Measurements from ENCODE around the gene HTR3B.

Gene HTR3B

DNA sequence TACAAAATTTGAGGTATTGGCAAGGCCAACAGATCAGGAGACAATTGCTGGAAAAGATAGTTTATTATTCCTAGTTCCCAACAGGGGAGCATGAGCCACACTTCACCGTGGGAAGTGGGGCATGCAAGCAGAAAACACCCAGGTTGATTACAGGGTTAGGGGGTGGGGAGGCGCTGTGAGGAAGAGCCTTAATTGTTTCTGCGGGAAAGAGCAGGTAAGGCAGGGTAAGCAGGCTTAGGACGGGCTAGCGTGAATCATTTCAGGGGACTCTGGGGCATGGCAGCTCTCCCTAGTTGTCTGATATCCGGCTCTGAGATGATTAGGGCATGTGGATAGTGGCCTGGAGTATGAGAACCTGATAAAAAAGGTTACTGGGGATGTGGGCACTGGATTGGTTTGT lies 49.6 kb downstream of the HTR3B start:
- Histone ChIP-seq H3K18ac (ENCODE audit: low read length) (no peak overlapping the region), H3K4ac (ENCODE audit: low read length) (no peak overlapping the region), H3K9ac (ENCODE audit: low read depth, low read length, poor library complexity) (no peak overlapping the region), H3K4me2 (ENCODE audit: insufficient read depth, low read length, poor library complexity, severe bottlenecking) (no peak overlapping the region), H3K79me1 (ENCODE audit: low read depth, low read length) (no peaks in the 10 kb centered on the region), H3K9me3 (replicated peaks in 1 of 2; ENCODE audit: control insufficient read depth in 2 of 2, insufficient read depth in 1 of 2, low read depth in 1 of 2, low read length in 2 of 2) (no peaks in the 10 kb centered on the region), H3K4me1 (ENCODE audit: control insufficient read depth in 2 of 2, insufficient read depth in 1 of 2, low read depth in 1 of 2, low read length in 2 of 2) (peaks cover 0 to 6% of the 10 kb centered on the region in 2 donors), H3K4me3 (ENCODE audit: low read length in 2 of 2) (no peak overlapping the region), H2BK120ac (ENCODE audit: low read depth, low read length) (no peak overlapping the region), H3K27me3 (ENCODE audit: control insufficient read depth in 3 of 3, insufficient read depth in 3 of 3, low read depth in 1 of 3, low read length in 3 of 3) (peaks cover 0 to 52% (median 0%) of the 10 kb centered on the region in 3 experiments), H2BK5ac (ENCODE audit: low read length) (no peak overlapping the region), H4K8ac (ENCODE audit: low read depth, low read length) (no peak overlapping the region), H2BK15ac (ENCODE audit: low read length) (no peak overlapping the region), H2BK12ac (ENCODE audit: low read length) (no peak overlapping the region), H2AK5ac (ENCODE audit: low read depth, low read length) (no peak overlapping the region), H4K91ac (ENCODE audit: low read depth, low read length, poor library complexity) (no peak overlapping the region), H3K27ac (replicated peaks; ENCODE audit: low read length) (no peak overlapping the region), H3K23ac (ENCODE audit: low read depth, low read length, poor library complexity) (no peak overlapping the region), H2AFZ (ENCODE audit: low read length) (no peak overlapping the region), H3K14ac (ENCODE audit: low read length) (no peak overlapping the region), H3K36me3 (replicated peaks in 1 of 2; ENCODE audit: control insufficient read depth in 2 of 2, insufficient read depth in 2 of 2, low read length in 2 of 2) (no peaks in the 10 kb centered on the region)
- no CpG with 5 or more reads among the region's 6 CpGs for WGBS, 2 donors (ENCODE audit: extremely low coverage in 2 of 2, insufficient read length in 2 of 2, insufficient replicate concordance in 1 of 2)
- DNase-seq (ENCODE audit: low spot score) = no peak

DNA sequence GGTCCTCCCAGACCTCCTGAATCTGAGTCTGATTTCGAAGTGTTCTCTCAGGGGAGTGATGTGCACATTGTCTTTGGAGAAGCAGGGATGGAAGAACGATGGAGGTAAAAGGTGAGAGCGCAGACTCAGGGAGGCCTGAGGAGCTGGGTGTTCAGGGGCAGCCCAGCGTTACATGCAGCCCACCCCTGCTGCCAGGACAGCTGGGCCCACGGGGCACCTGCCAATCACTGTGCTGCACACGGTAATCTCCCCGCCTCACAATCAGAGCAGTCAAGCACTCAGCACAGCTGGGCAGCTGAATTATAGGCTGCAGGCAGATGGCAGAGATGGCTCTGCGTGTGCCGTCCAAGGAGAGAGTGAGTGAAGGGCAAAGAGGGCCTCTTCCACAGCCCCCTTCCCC lies 52.4 kb downstream of the HTR3B start:
- peak overlapping the region; percentile 70 for H4K8ac ChIP-seq (ENCODE audit: low read depth, low read length)
- peak overlapping the region; percentile 69 for H2BK15ac ChIP-seq (ENCODE audit: low read length)
- H3K79me1 ChIP-seq (ENCODE audit: low read depth, low read length) = no peaks in the 10 kb centered on the region
- DNase-seq (ENCODE audit: low spot score) = no peak
- peak overlapping the region in 1 of 2 donors; percentile 20 for H3K4me3 ChIP-seq (ENCODE audit: low read length in 2 of 2)
- H3K9me3 ChIP-seq (replicated peaks in 1 of 2; ENCODE audit: control insufficient read depth in 2 of 2, insufficient read depth in 1 of 2, low read depth in 1 of 2, low read length in 2 of 2) = no peaks in the 10 kb centered on the region
- no peak overlapping the region for H2AFZ ChIP-seq (ENCODE audit: low read length)
- H3K9ac ChIP-seq (ENCODE audit: low read depth, low read length, poor library complexity) = peak overlapping the region; percentile 80
- H3K4me2 ChIP-seq (ENCODE audit: insufficient read depth, low read length, poor library complexity, severe bottlenecking) = no peak overlapping the region
- no peak overlapping the region for H2BK5ac ChIP-seq (ENCODE audit: low read length)
- no peaks in the 10 kb centered on the region for H3K36me3 ChIP-seq (replicated peaks in 1 of 2; ENCODE audit: control insufficient read depth in 2 of 2, insufficient read depth in 2 of 2, low read length in 2 of 2)
- H3K27ac ChIP-seq (replicated peaks; ENCODE audit: low read length) = no peak overlapping the region
- WGBS, 2 donors (ENCODE audit: extremely low coverage in 2 of 2, insufficient read length in 2 of 2, insufficient replicate concordance in 1 of 2) = no CpG with 5 or more reads among the region's 9 CpGs
- H2AK5ac ChIP-seq (ENCODE audit: low read depth, low read length) = peak overlapping the region; percentile 68
- H3K23ac ChIP-seq (ENCODE audit: low read depth, low read length, poor library complexity) = peak overlapping the region; percentile 56
- no peak overlapping the region for H2BK120ac ChIP-seq (ENCODE audit: low read depth, low read length)
- H4K91ac ChIP-seq (ENCODE audit: low read depth, low read length, poor library complexity) = no peak overlapping the region
- H3K18ac ChIP-seq (ENCODE audit: low read length) = peak overlapping the region; percentile 19
- peaks cover 0 to 49% (median 0%) of the 10 kb centered on the region in 3 experiments for H3K27me3 ChIP-seq (ENCODE audit: control insufficient read depth in 3 of 3, insufficient read depth in 3 of 3, low read depth in 1 of 3, low read length in 3 of 3)
- peaks cover 0 to 5% of the 10 kb centered on the region in 2 donors for H3K4me1 ChIP-seq (ENCODE audit: control insufficient read depth in 2 of 2, insufficient read depth in 1 of 2, low read depth in 1 of 2, low read length in 2 of 2)
- no peak overlapping the region for H2BK12ac ChIP-seq (ENCODE audit: low read length)
- no peak overlapping the region for H3K4ac ChIP-seq (ENCODE audit: low read length)
- peak overlapping the region; percentile 31 for H3K14ac ChIP-seq (ENCODE audit: low read length)

DNA sequence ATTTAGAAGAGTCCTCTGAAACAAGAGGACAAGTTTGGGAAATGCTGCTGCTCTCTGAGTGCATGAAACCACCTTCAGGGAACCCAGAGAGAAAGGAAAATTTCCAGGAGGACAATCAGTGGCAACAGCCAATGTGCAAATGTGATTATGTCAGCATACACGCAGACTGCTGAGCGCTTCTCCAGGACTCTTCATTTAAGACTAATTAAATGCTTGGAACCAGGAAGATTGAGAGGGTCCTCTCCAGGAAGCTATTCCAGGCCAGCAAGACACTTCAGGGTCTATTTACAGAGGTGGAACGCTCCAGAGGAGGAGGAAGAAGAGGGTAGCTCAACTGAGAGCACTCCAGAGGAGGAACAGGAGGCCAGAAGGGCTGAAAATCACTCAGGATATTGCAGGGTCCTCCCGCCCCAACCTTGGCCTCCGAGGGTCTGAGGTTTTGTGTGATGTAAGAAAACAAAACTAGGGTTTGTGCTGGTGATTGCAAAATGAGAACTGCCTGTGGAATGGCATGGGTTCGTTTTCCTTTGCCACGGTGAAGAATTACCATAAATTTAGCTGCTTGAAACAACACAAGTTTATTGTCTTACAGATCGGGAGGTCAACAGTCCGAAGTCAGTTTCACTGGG lies 56.2 kb downstream of the HTR3B start:
- Histone ChIP-seq H3K9me3 (replicated peaks in 1 of 2; ENCODE audit: control insufficient read depth in 2 of 2, insufficient read depth in 1 of 2, low read depth in 1 of 2, low read length in 2 of 2) (no peaks in the 10 kb centered on the region), H2AK5ac (ENCODE audit: low read depth, low read length) (no peak overlapping the region), H2BK5ac (ENCODE audit: low read length) (no peak overlapping the region), H2BK15ac (ENCODE audit: low read length) (no peak overlapping the region), H3K27me3 (ENCODE audit: control insufficient read depth in 3 of 3, insufficient read depth in 3 of 3, low read depth in 1 of 3, low read length in 3 of 3) (peaks cover 0 to 41% (median 0%) of the 10 kb centered on the region in 3 experiments), H2AFZ (ENCODE audit: low read length) (no peak overlapping the region), H2BK120ac (ENCODE audit: low read depth, low read length) (no peak overlapping the region), H3K4ac (ENCODE audit: low read length) (no peak overlapping the region), H4K91ac (ENCODE audit: low read depth, low read length, poor library complexity) (no peak overlapping the region), H3K18ac (ENCODE audit: low read length) (no peak overlapping the region), H3K4me3 (ENCODE audit: low read length in 2 of 2) (no peak overlapping the region), H3K36me3 (replicated peaks in 1 of 2; ENCODE audit: control insufficient read depth in 2 of 2, insufficient read depth in 2 of 2, low read length in 2 of 2) (no peaks in the 10 kb centered on the region), H3K27ac (replicated peaks; ENCODE audit: low read length) (no peak overlapping the region), H3K79me1 (ENCODE audit: low read depth, low read length) (no peaks in the 10 kb centered on the region), H2BK12ac (ENCODE audit: low read length) (no peak overlapping the region), H3K23ac (ENCODE audit: low read depth, low read length, poor library complexity) (no peak overlapping the region), H4K8ac (ENCODE audit: low read depth, low read length) (no peak overlapping the region), H3K14ac (ENCODE audit: low read length) (no peak overlapping the region), H3K4me1 (ENCODE audit: control insufficient read depth in 2 of 2, insufficient read depth in 1 of 2, low read depth in 1 of 2, low read length in 2 of 2) (peaks cover 0 to 4% of the 10 kb centered on the region in 2 donors), H3K4me2 (ENCODE audit: insufficient read depth, low read length, poor library complexity, severe bottlenecking) (no peak overlapping the region), H3K9ac (ENCODE audit: low read depth, low read length, poor library complexity) (no peak overlapping the region)
- no CpG with 5 or more reads among the region's 9 CpGs for WGBS, 2 donors (ENCODE audit: extremely low coverage in 2 of 2, insufficient read length in 2 of 2, insufficient replicate concordance in 1 of 2)
- no peak for DNase-seq (ENCODE audit: low spot score)

DNA sequence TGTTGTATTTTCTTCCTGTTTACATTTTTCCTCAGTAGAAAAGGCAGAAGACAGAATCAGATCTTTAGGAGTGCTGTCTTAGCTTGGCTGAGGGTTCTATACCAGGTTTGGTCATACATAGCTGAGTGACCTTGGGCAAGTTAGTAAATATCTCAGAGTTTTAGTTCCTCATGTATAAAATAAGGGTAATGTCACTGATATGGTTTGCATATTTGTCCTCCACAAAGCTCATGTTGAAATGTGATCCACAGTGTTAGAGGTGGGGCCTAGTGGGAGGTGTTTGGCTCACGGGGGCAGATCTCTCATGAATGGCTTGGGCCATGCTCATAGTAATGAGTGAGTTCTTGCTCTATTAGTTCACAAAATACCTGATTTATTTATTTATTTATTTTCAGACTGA lies 62.8 kb downstream of the HTR3B start:
- no CpG with 5 or more reads among the region's 1 CpG for WGBS, 2 donors (ENCODE audit: extremely low coverage in 2 of 2, insufficient read length in 2 of 2, insufficient replicate concordance in 1 of 2)
- H2BK5ac ChIP-seq (ENCODE audit: low read length) = no peak overlapping the region
- no peaks in the 10 kb centered on the region for H3K4me1 ChIP-seq (ENCODE audit: control insufficient read depth in 2 of 2, insufficient read depth in 1 of 2, low read depth in 1 of 2, low read length in 2 of 2)
- no peaks in the 10 kb centered on the region for H3K9me3 ChIP-seq (replicated peaks in 1 of 2; ENCODE audit: control insufficient read depth in 2 of 2, insufficient read depth in 1 of 2, low read depth in 1 of 2, low read length in 2 of 2)
- H3K79me1 ChIP-seq (ENCODE audit: low read depth, low read length) = no peaks in the 10 kb centered on the region
- H3K23ac ChIP-seq (ENCODE audit: low read depth, low read length, poor library complexity) = no peak overlapping the region
- peaks cover 0 to 15% (median 0%) of the 10 kb centered on the region in 3 experiments for H3K27me3 ChIP-seq (ENCODE audit: control insufficient read depth in 3 of 3, insufficient read depth in 3 of 3, low read depth in 1 of 3, low read length in 3 of 3)
- no peak overlapping the region for H2AFZ ChIP-seq (ENCODE audit: low read length)
- H3K14ac ChIP-seq (ENCODE audit: low read length) = no peak overlapping the region
- H3K4me3 ChIP-seq (ENCODE audit: low read length in 2 of 2) = no peak overlapping the region
- H2AK5ac ChIP-seq (ENCODE audit: low read depth, low read length) = no peak overlapping the region
- H2BK120ac ChIP-seq (ENCODE audit: low read depth, low read length) = no peak overlapping the region
- H3K9ac ChIP-seq (ENCODE audit: low read depth, low read length, poor library complexity) = no peak overlapping the region
- H3K36me3 ChIP-seq (replicated peaks in 1 of 2; ENCODE audit: control insufficient read depth in 2 of 2, insufficient read depth in 2 of 2, low read length in 2 of 2) = no peaks in the 10 kb centered on the region
- no peak for DNase-seq (ENCODE audit: low spot score)
- H3K4ac ChIP-seq (ENCODE audit: low read length) = no peak overlapping the region
- no peak overlapping the region for H2BK12ac ChIP-seq (ENCODE audit: low read length)
- no peak overlapping the region for H4K8ac ChIP-seq (ENCODE audit: low read depth, low read length)
- H3K18ac ChIP-seq (ENCODE audit: low read length) = no peak overlapping the region
- no peak overlapping the region for H4K91ac ChIP-seq (ENCODE audit: low read depth, low read length, poor library complexity)
- no peak overlapping the region for H3K4me2 ChIP-seq (ENCODE audit: insufficient read depth, low read length, poor library complexity, severe bottlenecking)
- no peak overlapping the region for H3K27ac ChIP-seq (replicated peaks; ENCODE audit: low read length)
- H2BK15ac ChIP-seq (ENCODE audit: low read length) = no peak overlapping the region
